ENCODE results near the gene MAD1L1. TPM values are rescaled to one million over a fixed set of nuclear protein-coding genes. Genes with fewer than 3 reads are reported as not detected.

The MAD1L1 gene
- total RNA-seq, 6 experiments from 2014 or later, result 15.1 to 37.4 (median 20.5) TPM

- intact Hi-C loops (cut with DNase I), result no loop called here
- 56% methylated on average over 9 of the region's 28 CpGs for WGBS (ENCODE audit: insufficient coverage, low coverage, low lambda C conversion rate, missing lambda C conversion rate)
- no peaks in the 10 kb centered on the region for H3K9me3 ChIP-seq
- no peaks in the 10 kb centered on the region for H3K27me3 ChIP-seq
- no peaks in the 10 kb centered on the region for H3K4me1 ChIP-seq
- TF ChIP-seq, protein P1, sequence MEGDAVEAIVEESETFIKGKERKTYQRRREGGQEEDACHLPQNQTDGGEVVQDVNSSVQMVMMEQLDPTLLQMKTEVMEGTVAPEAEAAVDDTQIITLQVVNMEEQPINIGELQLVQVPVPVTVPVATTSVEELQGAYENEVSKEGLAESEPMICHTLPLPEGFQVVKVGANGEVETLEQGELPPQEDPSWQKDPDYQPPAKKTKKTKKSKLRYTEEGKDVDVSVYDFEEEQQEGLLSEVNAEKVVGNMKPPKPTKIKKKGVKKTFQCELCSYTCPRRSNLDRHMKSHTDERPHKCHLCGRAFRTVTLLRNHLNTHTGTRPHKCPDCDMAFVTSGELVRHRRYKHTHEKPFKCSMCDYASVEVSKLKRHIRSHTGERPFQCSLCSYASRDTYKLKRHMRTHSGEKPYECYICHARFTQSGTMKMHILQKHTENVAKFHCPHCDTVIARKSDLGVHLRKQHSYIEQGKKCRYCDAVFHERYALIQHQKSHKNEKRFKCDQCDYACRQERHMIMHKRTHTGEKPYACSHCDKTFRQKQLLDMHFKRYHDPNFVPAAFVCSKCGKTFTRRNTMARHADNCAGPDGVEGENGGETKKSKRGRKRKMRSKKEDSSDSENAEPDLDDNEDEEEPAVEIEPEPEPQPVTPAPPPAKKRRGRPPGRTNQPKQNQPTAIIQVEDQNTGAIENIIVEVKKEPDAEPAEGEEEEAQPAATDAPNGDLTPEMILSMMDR (IDR thresholded peaks at IDR 0.05), result no peak
- H3K4me3 ChIP-seq, result no peak overlapping the region
- H3K27ac ChIP-seq, result peak overlapping the region in 2 of 3 donors; percentile 33 to 54
- DNase-seq (peak; percentile 30 to 53 (median 42)), ATAC-seq (peak; percentile 39 to 59 (median 52))
- no peaks in the 10 kb centered on the region for H3K36me3 ChIP-seq
Measured at GRCh38 chr7:2018569-2019460, 213.9 kb downstream of the MAD1L1 start.

DNA sequence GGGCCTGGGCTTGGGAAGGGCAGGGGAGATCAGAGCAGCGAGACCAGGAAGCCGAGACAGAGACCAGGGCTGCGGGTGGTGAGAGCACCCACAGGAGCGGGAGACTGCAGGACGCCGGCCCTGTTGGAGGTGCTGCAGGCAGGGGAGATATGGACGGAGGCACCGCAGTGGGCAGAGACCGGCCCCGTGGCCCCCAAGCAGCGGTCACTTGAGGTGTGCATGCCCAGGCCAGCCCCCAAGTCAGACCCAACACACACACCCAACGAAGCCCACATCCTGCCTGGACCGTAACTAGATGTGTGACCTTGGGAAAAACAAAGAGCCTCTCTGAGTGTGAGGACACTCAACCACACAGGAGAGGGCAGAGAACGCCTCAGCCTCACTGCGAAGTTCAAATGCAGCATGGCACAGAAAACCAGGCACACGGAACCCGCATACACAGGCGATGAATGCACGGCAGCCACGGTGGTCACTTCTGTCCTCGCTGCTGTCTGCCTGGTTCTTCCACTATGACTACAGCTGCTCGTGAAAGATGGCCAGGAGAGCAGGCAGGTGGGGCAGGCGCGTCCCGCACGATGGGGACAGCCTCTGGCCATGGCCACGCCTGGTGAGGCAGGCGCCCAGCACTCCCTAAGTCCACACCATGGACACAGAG, 214.7 kb downstream of the MAD1L1 start:
- H3K4me1 ChIP-seq, result no peaks in the 10 kb centered on the region
- no peak overlapping the region for H3K4me3 ChIP-seq
- H3K27me3 ChIP-seq, result no peaks in the 10 kb centered on the region
- 0% methylated on average over 1 of the region's 28 CpGs for WGBS (ENCODE audit: insufficient coverage, low coverage, low lambda C conversion rate, missing lambda C conversion rate)
- H3K9me3 ChIP-seq, result no peaks in the 10 kb centered on the region
- H3K36me3 ChIP-seq, result no peaks in the 10 kb centered on the region
- TF ChIP-seq, protein P1 (IDR thresholded peaks at IDR 0.05), result no peak
- no peak for TF ChIP-seq POLR2A (IDR thresholded peaks at IDR 0.05)
- no peak for ATAC-seq
- DNase-seq, result peak; percentile 14 to 50 (median 45)
- no peak overlapping the region for H3K27ac ChIP-seq
- intact Hi-C loops (cut with DNase I), result no loop called here

- ATAC-seq (no peak), DNase-seq (peak in 2 of 3 donors; percentile 13 to 33)
- intact Hi-C loops (cut with DNase I), result no loop called here
Measured at GRCh38 chr7:2017481-2017891, 215.3 kb downstream of the MAD1L1 start.

DNA sequence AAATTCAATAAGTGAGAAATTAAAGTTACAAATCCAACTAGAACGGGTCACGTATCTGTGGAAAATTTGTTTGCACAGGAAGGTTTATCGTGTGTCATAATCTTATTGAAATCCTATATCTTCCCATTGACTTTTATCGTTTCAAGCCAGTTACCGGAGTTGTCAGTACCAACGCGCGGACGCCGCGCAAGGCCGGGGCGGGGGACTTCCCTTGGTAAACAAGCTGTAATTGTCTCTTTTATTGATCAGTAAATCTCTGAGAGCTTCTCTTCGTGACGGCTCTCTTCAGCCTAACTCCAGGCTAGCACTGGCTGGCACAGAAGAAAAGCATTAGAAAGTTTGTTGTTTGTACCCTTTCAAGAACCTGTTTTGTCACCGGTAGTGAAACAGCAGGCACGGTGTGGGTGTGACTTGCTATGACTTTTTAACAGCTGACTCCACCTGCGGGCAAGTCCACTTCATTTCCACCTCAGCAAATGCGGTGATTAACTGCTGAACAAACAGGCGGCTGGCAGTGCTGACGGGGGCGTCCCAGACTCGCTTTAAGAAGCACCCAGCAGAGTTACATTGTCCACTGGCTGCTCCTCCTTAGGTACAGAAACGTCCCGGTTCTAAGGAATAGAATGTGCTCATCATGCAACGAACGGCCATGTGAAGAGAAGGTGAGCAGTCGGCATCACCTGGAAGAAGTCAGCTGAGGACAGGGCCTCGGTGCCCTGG, 215.8 kb downstream of the MAD1L1 start:
- no peaks in the 10 kb centered on the region for H3K9me3 ChIP-seq
- TF ChIP-seq, protein P1 (IDR thresholded peaks at IDR 0.05), result no peak
- TF ChIP-seq POLR2A (IDR thresholded peaks at IDR 0.05), result no peak
- no peak overlapping the region for H3K27ac ChIP-seq
- DNase-seq (peak; percentile 7 to 30 (median 28)), ATAC-seq (no peak)
- intact Hi-C loops (cut with DNase I), result no loop called here
- 87% methylated on average over 26 of the region's 29 CpGs for WGBS (ENCODE audit: insufficient coverage, low coverage, low lambda C conversion rate, missing lambda C conversion rate)
- no peaks in the 10 kb centered on the region for H3K27me3 ChIP-seq
- no peaks in the 10 kb centered on the region for H3K4me1 ChIP-seq
- H3K36me3 ChIP-seq, result no peaks in the 10 kb centered on the region
- no peak overlapping the region for H3K4me3 ChIP-seq

More at GRCh38 chr7:2017481-2017891, 215.3 kb downstream of the MAD1L1 start:
- Histone ChIP-seq H3K27ac (no peak overlapping the region), H3K4me3 (no peak overlapping the region), H3K4me1 (no peaks in the 10 kb centered on the region), H3K36me3 (no peaks in the 10 kb centered on the region), H3K27me3 (no peaks in the 10 kb centered on the region), H3K9me3 (no peaks in the 10 kb centered on the region)
- WGBS (ENCODE audit: insufficient coverage, low coverage, low lambda C conversion rate, missing lambda C conversion rate), result 97% methylated on average over 17 of the region's 18 CpGs
- TF ChIP-seq, protein P1 (IDR thresholded peaks at IDR 0.05), result no peak
- no peak for TF ChIP-seq POLR2A (IDR thresholded peaks at IDR 0.05)
